SU-DHL-6 (cell line): ENCODE measurements around the gene ARHGAP26.

ENCODE experiments used
- EZH2phosphoT487 ChIP-seq: fragments of 200-600 bp; sonication (generic), shearing (Covaris generic); conservative IDR thresholded peaks from 2 replicates; pipeline ENCODE4 v1.6.1; 2018; ENCODE audit warnings: mild to moderate bottlenecking, antibody characterized with exemption, low read length, moderate library complexity, mixed read lengths
- TF ChIP-seq, protein P1 (sequence below): fragments of 200-600 bp; sonication (generic); IDR thresholded peaks from one replicate; pipeline ENCODE4 v1.5.1; 2017; ENCODE audit warnings: antibody characterized with exemption, mild to moderate bottlenecking, low read length, moderate library complexity; ENCODE audit not compliant: insufficient read depth, poor library complexity, severe bottlenecking

DNA sequence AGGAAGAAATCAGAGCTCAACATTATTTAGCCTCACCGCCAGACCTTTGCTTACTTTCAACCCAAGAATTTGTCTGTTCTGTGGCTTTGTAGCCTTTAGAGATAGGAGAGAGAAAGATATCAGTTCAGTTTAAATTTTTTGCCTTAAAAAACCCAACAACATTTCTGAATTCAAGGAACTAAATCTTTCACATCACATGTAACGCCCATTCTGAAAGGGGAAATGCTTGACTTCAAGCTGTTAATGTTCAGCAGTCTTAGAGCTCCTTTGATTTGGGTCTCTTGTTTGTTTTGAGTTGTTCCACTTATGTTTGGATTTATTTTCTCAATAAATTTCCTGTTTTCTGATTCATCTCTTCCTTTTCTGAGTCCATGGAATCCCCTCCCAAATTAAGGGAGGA is 294.5 kb downstream of the ARHGAP26 start:
- TF ChIP-seq, protein P1, sequence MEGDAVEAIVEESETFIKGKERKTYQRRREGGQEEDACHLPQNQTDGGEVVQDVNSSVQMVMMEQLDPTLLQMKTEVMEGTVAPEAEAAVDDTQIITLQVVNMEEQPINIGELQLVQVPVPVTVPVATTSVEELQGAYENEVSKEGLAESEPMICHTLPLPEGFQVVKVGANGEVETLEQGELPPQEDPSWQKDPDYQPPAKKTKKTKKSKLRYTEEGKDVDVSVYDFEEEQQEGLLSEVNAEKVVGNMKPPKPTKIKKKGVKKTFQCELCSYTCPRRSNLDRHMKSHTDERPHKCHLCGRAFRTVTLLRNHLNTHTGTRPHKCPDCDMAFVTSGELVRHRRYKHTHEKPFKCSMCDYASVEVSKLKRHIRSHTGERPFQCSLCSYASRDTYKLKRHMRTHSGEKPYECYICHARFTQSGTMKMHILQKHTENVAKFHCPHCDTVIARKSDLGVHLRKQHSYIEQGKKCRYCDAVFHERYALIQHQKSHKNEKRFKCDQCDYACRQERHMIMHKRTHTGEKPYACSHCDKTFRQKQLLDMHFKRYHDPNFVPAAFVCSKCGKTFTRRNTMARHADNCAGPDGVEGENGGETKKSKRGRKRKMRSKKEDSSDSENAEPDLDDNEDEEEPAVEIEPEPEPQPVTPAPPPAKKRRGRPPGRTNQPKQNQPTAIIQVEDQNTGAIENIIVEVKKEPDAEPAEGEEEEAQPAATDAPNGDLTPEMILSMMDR: no peak
- no peak for TF ChIP-seq EZH2phosphoT487
